D721Med (cell line): ENCODE measurements around the gene PPM1N.

ENCODE experiments used
- DNase-seq: peaks from one replicate; pipeline ENCODE4 v3.0.0; 2011; ENCODE audit warnings: low spot score; ENCODE audit not compliant: insufficient read length
- FAIRE-seq: peaks from 2 replicates; lab custom pipeline; 2011; peaks lifted over from hg19 to GRCh38; lab: Jason Lieb, UNC
- TF ChIP-seq, protein P1 (sequence below): IDR thresholded peaks from 2 replicates; pipeline ENCODE4 v1.5.1; 2012; ENCODE audit warnings: mild to moderate bottlenecking, control low read depth; ENCODE audit not compliant: insufficient read depth; ENCODE audit errors: missing control alignments

Gene PPM1N

DNA sequence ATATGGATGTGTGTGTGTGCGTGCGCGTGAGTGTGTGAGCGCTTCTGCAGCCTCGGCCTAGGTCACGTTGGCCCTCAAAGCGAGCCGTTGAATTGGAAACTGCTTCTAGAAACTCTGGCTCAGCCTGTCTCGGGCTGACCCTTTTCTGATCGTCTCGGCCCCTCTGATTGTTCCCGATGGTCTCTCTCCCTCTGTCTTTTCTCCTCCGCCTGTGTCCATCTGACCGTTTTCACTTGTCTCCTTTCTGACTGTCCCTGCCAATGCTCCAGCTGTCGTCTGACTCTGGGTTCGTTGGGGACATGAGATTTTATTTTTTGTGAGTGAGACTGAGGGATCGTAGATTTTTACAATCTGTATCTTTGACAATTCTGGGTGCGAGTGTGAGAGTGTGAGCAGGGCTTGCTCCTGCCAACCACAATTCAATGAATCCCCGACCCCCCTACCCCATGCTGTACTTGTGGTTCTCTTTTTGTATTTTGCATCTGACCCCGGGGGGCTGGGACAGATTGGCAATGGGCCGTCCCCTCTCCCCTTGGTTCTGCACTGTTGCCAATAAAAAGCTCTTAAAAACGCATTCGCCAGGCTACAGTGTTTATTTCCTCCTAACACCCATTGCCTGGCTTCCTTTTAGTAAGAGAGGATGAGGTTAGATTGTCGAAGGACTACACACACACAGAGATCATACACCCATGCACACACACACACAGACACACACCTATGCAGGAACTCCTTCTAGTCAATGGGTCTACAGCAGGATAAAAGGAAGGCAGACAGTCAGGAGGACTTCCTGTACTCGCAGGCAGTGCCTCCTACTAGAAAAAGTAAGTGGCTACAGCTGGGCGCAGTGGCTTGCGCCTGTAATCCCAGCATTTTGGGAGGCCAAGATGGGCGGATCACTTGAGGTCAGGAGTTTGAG is 23.4 kb upstream of the PPM1N start:
- FAIRE-seq (no peak), DNase-seq (no peak)
- TF ChIP-seq, protein P1, sequence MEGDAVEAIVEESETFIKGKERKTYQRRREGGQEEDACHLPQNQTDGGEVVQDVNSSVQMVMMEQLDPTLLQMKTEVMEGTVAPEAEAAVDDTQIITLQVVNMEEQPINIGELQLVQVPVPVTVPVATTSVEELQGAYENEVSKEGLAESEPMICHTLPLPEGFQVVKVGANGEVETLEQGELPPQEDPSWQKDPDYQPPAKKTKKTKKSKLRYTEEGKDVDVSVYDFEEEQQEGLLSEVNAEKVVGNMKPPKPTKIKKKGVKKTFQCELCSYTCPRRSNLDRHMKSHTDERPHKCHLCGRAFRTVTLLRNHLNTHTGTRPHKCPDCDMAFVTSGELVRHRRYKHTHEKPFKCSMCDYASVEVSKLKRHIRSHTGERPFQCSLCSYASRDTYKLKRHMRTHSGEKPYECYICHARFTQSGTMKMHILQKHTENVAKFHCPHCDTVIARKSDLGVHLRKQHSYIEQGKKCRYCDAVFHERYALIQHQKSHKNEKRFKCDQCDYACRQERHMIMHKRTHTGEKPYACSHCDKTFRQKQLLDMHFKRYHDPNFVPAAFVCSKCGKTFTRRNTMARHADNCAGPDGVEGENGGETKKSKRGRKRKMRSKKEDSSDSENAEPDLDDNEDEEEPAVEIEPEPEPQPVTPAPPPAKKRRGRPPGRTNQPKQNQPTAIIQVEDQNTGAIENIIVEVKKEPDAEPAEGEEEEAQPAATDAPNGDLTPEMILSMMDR = no peak

DNA sequence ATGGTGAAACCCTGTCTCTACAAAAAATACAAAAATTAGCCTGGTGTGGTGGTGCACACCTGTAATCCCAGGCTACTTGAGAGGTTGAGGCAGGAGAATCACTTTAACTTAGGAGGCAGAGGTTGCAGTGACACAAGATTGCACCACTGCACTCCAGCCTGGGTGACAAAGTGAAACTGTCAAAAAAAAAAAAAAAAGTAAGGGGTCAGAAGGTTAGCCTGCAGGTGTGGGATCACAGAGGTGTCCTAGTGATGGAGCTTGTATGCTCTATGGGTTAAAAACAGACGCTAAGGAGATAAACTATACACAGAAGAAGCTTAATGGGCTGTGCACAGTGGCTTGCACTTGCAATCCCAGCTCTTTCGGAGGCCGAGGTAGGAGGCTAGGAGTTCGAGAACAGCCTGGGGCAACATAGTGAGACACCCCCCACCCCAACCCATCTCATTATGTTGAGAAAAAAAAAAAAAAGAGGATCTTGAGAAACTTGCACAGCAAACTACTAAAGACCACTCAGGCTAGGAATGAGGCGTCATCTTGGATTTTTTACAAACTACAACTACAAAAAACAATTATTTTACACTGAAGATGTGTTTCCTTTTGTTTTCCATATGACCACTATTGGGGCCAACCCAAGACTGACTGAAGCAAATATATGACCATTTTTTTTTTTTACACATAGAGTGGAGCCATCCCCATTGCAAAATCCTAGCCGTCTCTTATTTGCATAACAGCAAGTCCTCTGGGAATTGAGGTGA is 22.5 kb upstream of the PPM1N start:
- FAIRE-seq (no peak), DNase-seq (no peak)
- TF ChIP-seq, protein P1 = no peak

DNA sequence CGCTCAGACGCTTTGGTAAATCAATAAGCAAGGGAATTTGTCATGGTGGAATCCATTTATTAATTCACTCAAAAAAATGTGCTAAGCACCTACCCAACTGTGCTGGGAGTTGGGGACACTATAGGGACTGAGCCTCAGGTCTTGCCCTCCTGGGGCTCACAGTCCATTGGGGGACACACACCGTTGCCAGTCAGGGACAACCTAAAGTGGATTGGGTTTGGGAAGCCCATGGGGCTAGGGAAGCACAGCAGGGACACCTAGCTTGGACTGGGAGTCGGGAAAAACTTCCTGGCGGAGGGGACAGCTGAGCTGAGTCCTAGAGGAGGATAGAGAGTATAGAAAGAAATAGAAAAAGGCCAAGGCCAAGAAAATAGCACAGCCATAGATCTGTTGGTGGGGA is 21.9 kb upstream of the PPM1N start:
- TF ChIP-seq, protein P1 = no peak
- no peak for FAIRE-seq
- no peak for DNase-seq

DNA sequence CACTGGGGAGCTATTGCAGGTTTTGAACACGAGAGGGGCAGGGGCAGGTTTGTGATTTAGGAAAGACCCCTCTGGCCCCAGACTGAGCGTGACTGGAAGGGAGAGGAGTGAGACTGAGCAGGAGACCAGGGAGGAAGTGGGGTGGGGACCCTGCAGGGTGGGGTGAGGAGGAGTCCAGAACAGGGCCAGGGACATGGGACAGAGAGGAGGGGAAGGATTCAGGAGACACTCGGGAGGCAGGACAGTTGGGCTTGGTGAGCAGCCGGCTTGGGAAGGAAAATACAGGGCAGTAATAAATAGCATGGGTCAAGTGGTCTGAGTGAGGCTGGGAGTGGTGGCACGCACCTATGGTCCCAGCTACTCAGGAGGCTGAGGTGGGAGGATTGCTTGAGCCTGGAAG is 21.1 kb upstream of the PPM1N start:
- TF ChIP-seq, protein P1 = no peak
- FAIRE-seq (no peak), DNase-seq (no peak)

DNA sequence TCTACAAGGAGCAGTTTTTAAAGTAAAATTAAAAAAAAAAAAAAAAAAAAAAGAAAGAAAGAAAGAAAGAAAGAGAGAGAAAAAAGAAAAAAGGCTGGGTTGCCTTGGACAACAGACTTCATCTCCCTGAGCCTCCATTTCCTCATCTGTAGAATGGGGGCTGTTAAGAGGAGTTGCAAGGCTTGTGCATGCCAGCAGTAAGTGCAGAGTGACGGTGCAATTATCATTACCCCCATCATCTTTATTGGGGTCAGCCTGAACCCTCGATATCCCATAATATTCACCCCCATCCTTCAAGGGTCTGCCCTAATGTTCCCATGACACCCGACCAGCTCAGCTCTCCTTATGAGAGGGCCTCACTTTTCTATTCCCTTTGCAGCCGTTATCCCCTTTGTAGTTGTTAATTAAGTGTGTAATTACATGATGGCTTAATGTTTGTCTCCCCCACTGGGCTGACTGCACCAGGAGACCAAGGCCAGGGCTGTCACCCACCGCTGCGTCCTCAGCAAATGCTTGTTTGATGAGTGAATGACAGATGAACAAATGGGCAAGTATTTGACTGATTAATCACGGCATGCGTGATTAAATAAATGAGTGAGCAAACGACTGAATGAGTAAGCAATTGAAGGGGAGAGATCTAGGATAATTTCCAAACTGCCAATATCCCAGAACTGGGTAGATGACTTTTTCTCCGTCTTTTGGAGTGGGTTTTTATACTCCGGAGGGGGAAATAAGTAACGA is 20.4 kb upstream of the PPM1N start:
- TF ChIP-seq, protein P1 = no peak
- DNase-seq (no peak), FAIRE-seq (no peak)

DNA sequence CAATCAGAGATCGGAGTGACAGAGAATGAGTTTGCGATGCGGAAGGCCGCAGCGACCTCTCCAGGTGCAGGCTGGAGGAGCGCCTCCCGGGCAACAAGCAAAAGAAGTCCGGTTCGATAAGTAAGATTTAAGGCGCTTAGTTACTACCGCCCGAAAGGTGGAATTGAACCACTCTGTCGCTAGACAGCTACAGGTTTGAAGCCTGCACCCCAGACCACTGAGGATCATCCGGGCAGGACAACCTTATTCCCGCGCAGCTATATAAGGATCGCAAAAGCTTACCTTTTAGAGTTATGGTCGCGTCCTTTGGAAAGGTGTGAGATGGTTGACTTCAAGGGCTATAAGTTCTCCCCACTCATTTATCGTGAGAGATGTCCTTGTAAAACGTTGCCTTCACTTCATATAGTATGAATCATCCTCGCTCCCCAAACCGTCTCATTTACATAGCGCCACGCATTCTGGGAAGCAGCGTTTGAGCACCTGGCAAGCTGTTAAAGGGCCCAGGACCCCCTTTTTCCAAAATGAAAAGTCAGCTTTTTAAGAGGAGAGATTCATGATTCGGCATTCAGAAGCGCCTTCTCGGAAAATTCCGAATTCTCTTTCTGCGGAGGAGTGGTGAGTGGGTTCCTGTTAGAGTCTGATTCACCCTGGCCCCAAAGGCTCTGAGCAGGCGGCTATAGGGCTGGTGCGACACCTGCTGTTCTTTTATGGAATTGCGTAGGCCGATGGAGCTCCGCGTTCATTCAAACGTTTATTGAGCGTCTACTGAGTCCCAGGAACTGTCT is 19.6 kb upstream of the PPM1N start:
- DNase-seq (no peak), FAIRE-seq (peak; percentile 84)
- TF ChIP-seq, protein P1 = peak; percentile 84
